ENCODE results near the gene KRTAP6-2.

The KRTAP6-2 gene

GRCh38 chr21:30590297-30590696 lies 8.4 kb downstream of the KRTAP6-2 start, which contains the start of gene KRTAP22-2:
TSS of gene KRTAP22-2 (minus strand) at chr21:30590397.
- Histone ChIP-seq H3K4me1 (no peaks in the 10 kb centered on the region), H3K4me3 (ENCODE audit: low read depth, low read length) (no peak within 1 kb of the TSS), H3K36me3 (no peaks in the 10 kb centered on the region), H3K27me3 (no peaks in the 10 kb centered on the region), H3K9me3 (no peaks in the 10 kb centered on the region)
- TF ChIP-seq, protein P1, sequence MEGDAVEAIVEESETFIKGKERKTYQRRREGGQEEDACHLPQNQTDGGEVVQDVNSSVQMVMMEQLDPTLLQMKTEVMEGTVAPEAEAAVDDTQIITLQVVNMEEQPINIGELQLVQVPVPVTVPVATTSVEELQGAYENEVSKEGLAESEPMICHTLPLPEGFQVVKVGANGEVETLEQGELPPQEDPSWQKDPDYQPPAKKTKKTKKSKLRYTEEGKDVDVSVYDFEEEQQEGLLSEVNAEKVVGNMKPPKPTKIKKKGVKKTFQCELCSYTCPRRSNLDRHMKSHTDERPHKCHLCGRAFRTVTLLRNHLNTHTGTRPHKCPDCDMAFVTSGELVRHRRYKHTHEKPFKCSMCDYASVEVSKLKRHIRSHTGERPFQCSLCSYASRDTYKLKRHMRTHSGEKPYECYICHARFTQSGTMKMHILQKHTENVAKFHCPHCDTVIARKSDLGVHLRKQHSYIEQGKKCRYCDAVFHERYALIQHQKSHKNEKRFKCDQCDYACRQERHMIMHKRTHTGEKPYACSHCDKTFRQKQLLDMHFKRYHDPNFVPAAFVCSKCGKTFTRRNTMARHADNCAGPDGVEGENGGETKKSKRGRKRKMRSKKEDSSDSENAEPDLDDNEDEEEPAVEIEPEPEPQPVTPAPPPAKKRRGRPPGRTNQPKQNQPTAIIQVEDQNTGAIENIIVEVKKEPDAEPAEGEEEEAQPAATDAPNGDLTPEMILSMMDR (IDR thresholded peaks at IDR 0.05; ENCODE audit: low read depth, low read length), result no peak
- DNase-seq, result no peak

- H3K4me3 ChIP-seq (ENCODE audit: low read depth, low read length), result no peak overlapping the region
- H3K36me3 ChIP-seq, result no peaks in the 10 kb centered on the region
These were observed 15.8 kb downstream of the KRTAP6-2 start for GRCh38 chr21:30582870-30583269.

DNA sequence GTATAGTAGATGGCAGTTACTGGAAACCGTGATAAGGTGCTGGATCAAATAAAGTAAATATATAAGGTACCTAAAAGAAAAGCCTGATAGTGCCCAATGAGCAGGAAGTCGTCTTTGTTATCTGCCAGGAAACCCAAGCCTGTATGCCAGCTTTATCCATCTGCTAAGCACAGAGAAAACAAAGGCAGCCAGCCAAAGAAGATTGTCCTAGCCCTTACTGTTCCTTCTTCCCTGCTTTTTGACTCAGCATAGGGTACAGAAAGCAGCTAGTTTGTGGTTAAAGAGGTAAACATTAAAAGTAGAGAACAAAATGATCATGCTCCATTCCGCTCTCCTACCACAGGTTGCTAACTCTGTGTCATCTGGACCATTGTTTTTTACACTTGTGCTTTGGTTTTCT lies 18.6 kb downstream of the KRTAP6-2 start:
- TF ChIP-seq, protein P1 (IDR thresholded peaks at IDR 0.05; ENCODE audit: low read depth, low read length), result no peak
- no peaks in the 10 kb centered on the region for H3K36me3 ChIP-seq
- no peaks in the 10 kb centered on the region for H3K9me3 ChIP-seq
- H3K4me3 ChIP-seq (ENCODE audit: low read depth, low read length), result no peak overlapping the region
- H3K4me1 ChIP-seq, result no peaks in the 10 kb centered on the region
- H3K27me3 ChIP-seq, result no peaks in the 10 kb centered on the region
- no peak for DNase-seq

More at GRCh38 chr21:30582870-30583269, 15.8 kb downstream of the KRTAP6-2 start:
- DNase-seq, result no peak
- Histone ChIP-seq H3K4me1 (no peaks in the 10 kb centered on the region), H3K27me3 (no peaks in the 10 kb centered on the region), H3K9me3 (no peaks in the 10 kb centered on the region)
- TF ChIP-seq, protein P1 (IDR thresholded peaks at IDR 0.05; ENCODE audit: low read depth, low read length), result no peak

GRCh38 chr21:30579346-30579745 lies 19.4 kb downstream of the KRTAP6-2 start:
- Histone ChIP-seq H3K4me1 (no peaks in the 10 kb centered on the region), H3K9me3 (no peaks in the 10 kb centered on the region), H3K4me3 (ENCODE audit: low read depth, low read length) (no peak overlapping the region), H3K36me3 (no peaks in the 10 kb centered on the region), H3K27me3 (no peaks in the 10 kb centered on the region)
- TF ChIP-seq, protein P1 (IDR thresholded peaks at IDR 0.05; ENCODE audit: low read depth, low read length), result no peak
- DNase-seq, result no peak

- TF ChIP-seq, protein P1 (IDR thresholded peaks at IDR 0.05; ENCODE audit: low read depth, low read length), result no peak
- no peaks in the 10 kb centered on the region for H3K36me3 ChIP-seq
- H3K4me3 ChIP-seq (ENCODE audit: low read depth, low read length), result no peak overlapping the region
- H3K4me1 ChIP-seq, result no peaks in the 10 kb centered on the region
- DNase-seq, result no peak
- H3K9me3 ChIP-seq, result no peaks in the 10 kb centered on the region
- no peaks in the 10 kb centered on the region for H3K27me3 ChIP-seq
These were observed 20.9 kb downstream of the KRTAP6-2 start for GRCh38 chr21:30577766-30578165.

- no peak overlapping the region for H3K4me3 ChIP-seq (ENCODE audit: low read depth, low read length)
- DNase-seq, result no peak
- H3K4me1 ChIP-seq, result no peaks in the 10 kb centered on the region
- H3K9me3 ChIP-seq, result no peaks in the 10 kb centered on the region
- TF ChIP-seq, protein P1 (IDR thresholded peaks at IDR 0.05; ENCODE audit: low read depth, low read length), result no peak
- no peaks in the 10 kb centered on the region for H3K36me3 ChIP-seq
- no peaks in the 10 kb centered on the region for H3K27me3 ChIP-seq
These were observed 31.1 kb downstream of the KRTAP6-2 start for GRCh38 chr21:30567617-30568016.
